Transverse colon (tissue), 4 donors: ENCODE results near the gene IL18. TPM values are rescaled to one million over a fixed set of nuclear protein-coding genes. Genes with fewer than 3 reads are reported as not detected.

Experiments used
- DNase-seq: peaks from one replicate; pipeline ENCODE4 v3.0.0-alpha.2; 2019
- H3K27ac ChIP-seq, 4 donors: fragments of 200-600 bp; sonication (generic); 2 replicates each; pipeline ENCODE4 v1.5.1; 2016 to 2018; ENCODE audit warnings: inconsistent platforms in 4 of 4
- H3K27me3 ChIP-seq: fragments of 200-600 bp; sonication (generic); 2 replicates; pipeline ENCODE4 v1.5.1; 2017; ENCODE audit warnings: inconsistent platforms
- H3K36me3 ChIP-seq, 4 donors: fragments of 200-600 bp; sonication (generic); 2 replicates each; pipeline ENCODE4 v1.5.1; 2017 to 2019; ENCODE audit warnings: inconsistent platforms in 4 of 4
- H3K4me1 ChIP-seq, 4 donors: fragments of 200-600 bp; sonication (generic); 2 replicates each; pipeline ENCODE4 v1.5.1; 2017 to 2020; ENCODE audit warnings: inconsistent platforms in 4 of 4
- H3K4me3 ChIP-seq, 4 donors: fragments of 200-600 bp; sonication (generic); 1 replicate in 1 of 4; 2 replicates in 3 of 4; pipeline versions ENCODE4 v1.5.1 to v1.6.1; 2017 to 2019; ENCODE audit warnings: inconsistent platforms in 4 of 4
- H3K9me3 ChIP-seq, 2 donors: fragments of 200-600 bp; sonication (generic); 2 replicates each; pipeline ENCODE4 v1.5.1; 2017 to 2019; ENCODE audit warnings: inconsistent platforms in 2 of 2
- CTCF ChIP-seq, 5 experiments: fragments of 200-600 bp in 3 of 5; fragments of 450-650 bp in 2 of 5; sonication (generic) in 3 of 5; IDR thresholded peaks; 1 replicate in 2 of 5; 2 replicates in 3 of 5; pipeline ENCODE4 v1.5.1; 2016 to 2017; ENCODE audit warnings: antibody characterized with exemption in 5 of 5, inconsistent platforms in 3 of 5, mild to moderate bottlenecking in 2 of 5, moderate library complexity in 1 of 5
- EP300 ChIP-seq: sonication (generic); formaldehyde crosslinking; IDR thresholded peaks from one replicate; pipeline ENCODE4 v1.6.1; 2017; ENCODE audit warnings: antibody characterized with exemption, low read depth
- POLR2A ChIP-seq: fragments of 450-650 bp; IDR thresholded peaks from one replicate; pipeline ENCODE4 v1.6.1; 2016; ENCODE audit warnings: antibody characterized with exemption, mild to moderate bottlenecking, moderate library complexity
- POLR2AphosphoS5 ChIP-seq, 3 donors: sonication (generic); formaldehyde crosslinking; IDR thresholded peaks; one replicate each; pipeline ENCODE4 v1.6.1; 2016; ENCODE audit warnings: antibody characterized with exemption in 3 of 3
- WGBS, 2 donors: methylation state at CpG; one replicate each; pipeline ENCODE4 v1.1.5; 2018; ENCODE audit warnings: low coverage in 1 of 2; 5-methylcytosine and 5-hydroxymethylcytosine counted together
- in situ Hi-C, 4 donors: fragments of 200-750 bp; cut with MboI; loops; one replicate each; pipeline versions ENCODE4 v1.15.0 to v1.15.1; 2017; ENCODE audit warnings: low sequenced_read_pairs in 3 of 4, low pct_ligation_motif_present in 1 of 4, low pct_unique_long_range_greater_than_20kb in 1 of 4
- intact Hi-C: fragments of 100-400 bp; cut with DNase I; formaldehyde crosslinking; loops from one replicate; pipeline ENCODE4 v1.15.1; 2023; ENCODE audit warnings: low total_unique reads
- total RNA-seq, 4 donors: library from RNA; depleted of rRNA; stranded (reverse); fragments of >200 nt; gene quantifications; one replicate each; pipeline ENCODE4 v1.1.0, GENCODE V29; 2016

Gene IL18
- total RNA-seq, 4 donors from 2014 or later, result 18.1 to 169 (median 76.0) TPM

GRCh38 chr11:112156956-112157766, 6.7 kb downstream of the IL18 start:
- H3K4me3 ChIP-seq, result no peak overlapping the region
- no peaks in the 10 kb centered on the region for H3K36me3 ChIP-seq
- intact Hi-C loops, result no loop called here
- no peak for DNase-seq
- peaks cover 0 to 14% (median 0%) of the 10 kb centered on the region in 4 donors for H3K4me1 ChIP-seq
- WGBS, 2 donors, result 81 to 83% methylated on average over 4 of the region's 4 CpGs
- peak in 1 of 3 donors; percentile 14 for TF ChIP-seq POLR2AphosphoS5 (IDR thresholded peaks at IDR 0.05)
- no peak for TF ChIP-seq EP300
- H3K9me3 ChIP-seq, result no peaks in the 10 kb centered on the region
- no peaks in the 10 kb centered on the region for H3K27me3 ChIP-seq
- H3K27ac ChIP-seq, result peak overlapping the region in 3 of 4 donors; percentile 12 to 20 (median 13)
- in situ Hi-C loops, result no loop called here

- H3K4me3 ChIP-seq, result no peak overlapping the region
- no peak for DNase-seq
- 67 to 87% methylated on average over 2 to 5 of the region's 5 CpGs for WGBS, 2 donors
- intact Hi-C loops (no loop called here), in situ Hi-C loops (no loop called here)
- no peaks in the 10 kb centered on the region for H3K27me3 ChIP-seq
- peaks cover 0 to 14% (median 0%) of the 10 kb centered on the region in 4 donors for H3K4me1 ChIP-seq
- no peak overlapping the region for H3K27ac ChIP-seq
- H3K36me3 ChIP-seq, result no peaks in the 10 kb centered on the region
- H3K9me3 ChIP-seq, result no peaks in the 10 kb centered on the region
- TF ChIP-seq CTCF (IDR thresholded peaks at IDR 0.05), result no peak
- no peak for TF ChIP-seq POLR2AphosphoS5 (IDR thresholded peaks at IDR 0.05)
- no peak for TF ChIP-seq EP300
- no peak for TF ChIP-seq POLR2A
Measured at GRCh38 chr11:112156153-112156955, 7.5 kb downstream of the IL18 start.

GRCh38 chr11:112150517-112150916, 13.4 kb downstream of the IL18 start:
- 89 to 93% methylated on average over 5 of the region's 5 CpGs for WGBS, 2 donors
- no peaks in the 10 kb centered on the region for H3K9me3 ChIP-seq
- no peaks in the 10 kb centered on the region for H3K27me3 ChIP-seq
- in situ Hi-C loops (no loop called here), intact Hi-C loops (no loop called here)
- no peaks in the 10 kb centered on the region for H3K4me1 ChIP-seq
- TF ChIP-seq POLR2A (no peak), POLR2AphosphoS5 (IDR thresholded peaks at IDR 0.05) (no peak)
- no peak overlapping the region for H3K4me3 ChIP-seq
- no peak overlapping the region for H3K27ac ChIP-seq
- H3K36me3 ChIP-seq, result no peaks in the 10 kb centered on the region
- DNase-seq, result no peak

GRCh38 chr11:112143597-112143996, 20.3 kb downstream of the IL18 start:
- intact Hi-C loops (no loop called here), in situ Hi-C loops (no loop called here)
- 83 to 94% methylated on average over 2 to 3 of the region's 3 CpGs for WGBS, 2 donors
- Histone ChIP-seq H3K4me3 (no peak overlapping the region), H3K36me3 (no peaks in the 10 kb centered on the region), H3K27ac (no peak overlapping the region), H3K9me3 (peaks cover 0 to 5% of the 10 kb centered on the region in 2 donors), H3K27me3 (no peaks in the 10 kb centered on the region), H3K4me1 (no peaks in the 10 kb centered on the region)
- DNase-seq, result no peak
- TF ChIP-seq POLR2AphosphoS5 (IDR thresholded peaks at IDR 0.05), result no peak
- no peak for TF ChIP-seq EP300
- TF ChIP-seq CTCF (IDR thresholded peaks at IDR 0.05), result no peak
- TF ChIP-seq POLR2A, result no peak

- TF ChIP-seq POLR2A, result no peak
- peak in 1 of 5 experiments; percentile 9 for TF ChIP-seq CTCF (IDR thresholded peaks at IDR 0.05)
- peak in 1 of 3 donors; percentile 57 for TF ChIP-seq POLR2AphosphoS5 (IDR thresholded peaks at IDR 0.05)
- TF ChIP-seq EP300, result no peak
- peak; percentile 16 for DNase-seq
- Histone ChIP-seq H3K9me3 (no peaks in the 10 kb centered on the region), H3K36me3 (no peaks in the 10 kb centered on the region), H3K27ac (peak overlapping the region; percentile 83 to 86 (median 84)), H3K4me3 (no peak overlapping the region), H3K4me1 (peaks cover 11 to 44% (median 28%) of the 10 kb centered on the region in 4 donors), H3K27me3 (no peaks in the 10 kb centered on the region)
- in situ Hi-C loops, result no loop called here
- intact Hi-C loops, result loop anchor here (5.0 kb wide), 1 partner anchor 857 kb away; no protein-coding TSS in a partner anchor
- WGBS, 2 donors, result 27 to 59% methylated on average over 3 of the region's 4 CpGs
Measured at GRCh38 chr11:112134473-112134872, 29.4 kb downstream of the IL18 start.
